Gastroesophageal sphincter (tissue), 4 donors: ENCODE data around the gene PXDN. TPM values are rescaled to one million over a fixed set of nuclear protein-coding genes. Genes with fewer than 3 reads are reported as not detected.
"Not testable (repeated sequence)": the region's sequence is repeated elsewhere in the genome, so short reads cannot be mapped to it uniquely, and the experiment has no call there.

ENCODE experiments used
- ATAC-seq: fragments of 150-250 bp; one replicate; pipeline ENCODE4 v1.9.1; 2016; ENCODE audit warnings: mild to moderate bottlenecking, moderate library complexity
- H3K27ac ChIP-seq, 4 donors: fragments of 200-600 bp; sonication (generic) in 3 of 4; 1 replicate in 3 of 4; 2 replicates in 1 of 4; pipeline ENCODE4 v1.5.1; 2016 to 2019
- H3K27me3 ChIP-seq: fragments of 200-600 bp; sonication (generic); one replicate; pipeline ENCODE4 v1.5.1; 2019
- H3K36me3 ChIP-seq, 2 donors: fragments of 200-600 bp; sonication (generic); one replicate each; pipeline ENCODE4 v1.5.1; 2019; ENCODE audit warnings: control low read depth in 1 of 2
- H3K4me1 ChIP-seq, 3 donors: fragments of 200-600 bp; sonication (generic); 1 replicate in 2 of 3; 2 replicates in 1 of 3; pipeline ENCODE4 v1.5.1; 2016 to 2019; ENCODE audit warnings: control low read depth in 2 of 3
- H3K4me3 ChIP-seq, 2 donors: fragments of 200-600 bp; sonication (generic); one replicate each; pipeline ENCODE4 v1.5.1; 2019; ENCODE audit warnings: mild to moderate bottlenecking in 1 of 2, moderate library complexity in 1 of 2
- H3K9me3 ChIP-seq, 3 donors: fragments of 200-600 bp; sonication (generic); one replicate each; pipeline ENCODE4 v1.5.1; 2017 to 2019; ENCODE audit warnings: control low read depth in 2 of 3
- EP300 ChIP-seq: sonication (generic); formaldehyde crosslinking; IDR thresholded peaks from one replicate; pipeline ENCODE4 v1.6.1; 2017; ENCODE audit warnings: antibody characterized with exemption, mild to moderate bottlenecking
- POLR2A ChIP-seq, 2 donors: fragments of 450-650 bp; IDR thresholded peaks; one replicate each; pipeline ENCODE4 v1.6.1; 2017; ENCODE audit warnings: antibody characterized with exemption in 2 of 2, mild to moderate bottlenecking in 2 of 2, moderate library complexity in 1 of 2
- POLR2AphosphoS5 ChIP-seq: sonication (generic); formaldehyde crosslinking; IDR thresholded peaks from one replicate; pipeline ENCODE4 v1.6.1; 2017; ENCODE audit warnings: antibody characterized with exemption
- WGBS, 2 donors: methylation state at CpG; one replicate each; pipeline ENCODE4 v1.1.5; 2018; ENCODE audit warnings: low coverage in 1 of 2; 5-methylcytosine and 5-hydroxymethylcytosine counted together
- total RNA-seq, 4 donors: library from RNA; depleted of rRNA; stranded (reverse); fragments of >200 nt; gene quantifications; one replicate each; pipeline ENCODE4 v1.1.0, GENCODE V29; 2016
- TF ChIP-seq, protein P1 (sequence below), 4 experiments: fragments of 200-600 bp in 2 of 4; fragments of 450-650 bp in 2 of 4; sonication (generic) in 1 of 4; IDR thresholded peaks; one replicate each; pipeline ENCODE4 v1.5.1; 2017 to 2019; ENCODE audit warnings: antibody characterized with exemption in 4 of 4, mild to moderate bottlenecking in 2 of 4, moderate library complexity in 2 of 4

The PXDN gene
- total RNA-seq, 4 donors from 2014 or later = 19.9 to 95.9 (median 60.9) TPM

DNA sequence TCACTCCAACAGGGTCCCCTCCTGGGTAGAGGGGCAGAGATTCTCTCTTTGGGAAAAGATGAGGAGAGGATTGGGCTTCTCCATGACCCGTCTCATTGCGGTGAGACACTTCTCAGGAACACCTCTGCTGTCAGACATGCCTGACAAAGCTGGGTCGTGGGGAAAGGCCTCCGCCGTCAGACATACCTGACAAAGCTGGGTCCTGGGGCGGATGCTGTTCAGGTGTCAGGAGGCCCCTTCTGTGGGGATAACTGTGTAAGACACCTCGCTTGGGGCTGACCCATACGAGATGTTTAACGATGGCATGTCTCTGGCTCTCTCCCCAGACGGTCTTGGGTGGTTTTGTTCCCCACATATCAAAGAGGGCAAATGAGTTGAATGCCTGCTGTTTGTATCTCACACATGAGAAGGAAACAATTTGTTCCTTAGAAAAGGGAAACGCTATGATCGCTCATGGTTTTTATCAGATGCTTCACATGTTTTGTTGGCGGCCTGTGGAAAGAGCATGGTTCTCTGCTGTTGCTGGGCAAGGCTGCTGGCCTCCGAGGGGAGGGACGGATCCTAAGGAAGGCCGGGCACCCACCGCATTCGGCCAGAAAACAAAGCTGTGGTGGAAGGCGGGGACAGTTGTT lies 40.8 kb upstream of the PXDN start:
- 92 to 95% methylated on average over 10 to 11 of the region's 19 CpGs for WGBS, 2 donors

DNA sequence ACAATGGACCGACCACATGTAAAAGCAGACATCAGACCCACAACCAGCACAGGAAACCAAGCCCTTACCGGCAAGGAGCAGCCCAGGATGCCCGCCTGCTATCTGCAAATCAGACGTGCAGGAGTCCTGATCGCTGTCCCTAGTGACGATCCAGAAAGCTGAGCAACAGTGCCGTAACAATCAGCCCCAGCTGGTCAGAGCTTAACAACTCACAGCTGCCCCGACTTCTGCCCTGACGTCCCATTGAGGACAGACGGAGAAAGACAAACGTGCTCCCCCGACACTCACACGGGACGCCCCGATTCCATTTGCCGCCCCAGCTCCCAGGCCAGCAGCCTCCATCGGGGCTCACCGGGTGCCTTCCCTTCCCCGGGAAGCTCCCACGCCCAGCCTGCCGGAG lies 39.8 kb upstream of the PXDN start:
- Histone ChIP-seq H3K9me3 (no peaks in the 10 kb centered on the region), H3K36me3 (no peaks in the 10 kb centered on the region), H3K4me3 (no peak overlapping the region), H3K4me1 (no peaks in the 10 kb centered on the region), H3K27ac (no peak overlapping the region), H3K27me3 (peaks cover 10% of the 10 kb centered on the region)
- TF ChIP-seq, protein P1, sequence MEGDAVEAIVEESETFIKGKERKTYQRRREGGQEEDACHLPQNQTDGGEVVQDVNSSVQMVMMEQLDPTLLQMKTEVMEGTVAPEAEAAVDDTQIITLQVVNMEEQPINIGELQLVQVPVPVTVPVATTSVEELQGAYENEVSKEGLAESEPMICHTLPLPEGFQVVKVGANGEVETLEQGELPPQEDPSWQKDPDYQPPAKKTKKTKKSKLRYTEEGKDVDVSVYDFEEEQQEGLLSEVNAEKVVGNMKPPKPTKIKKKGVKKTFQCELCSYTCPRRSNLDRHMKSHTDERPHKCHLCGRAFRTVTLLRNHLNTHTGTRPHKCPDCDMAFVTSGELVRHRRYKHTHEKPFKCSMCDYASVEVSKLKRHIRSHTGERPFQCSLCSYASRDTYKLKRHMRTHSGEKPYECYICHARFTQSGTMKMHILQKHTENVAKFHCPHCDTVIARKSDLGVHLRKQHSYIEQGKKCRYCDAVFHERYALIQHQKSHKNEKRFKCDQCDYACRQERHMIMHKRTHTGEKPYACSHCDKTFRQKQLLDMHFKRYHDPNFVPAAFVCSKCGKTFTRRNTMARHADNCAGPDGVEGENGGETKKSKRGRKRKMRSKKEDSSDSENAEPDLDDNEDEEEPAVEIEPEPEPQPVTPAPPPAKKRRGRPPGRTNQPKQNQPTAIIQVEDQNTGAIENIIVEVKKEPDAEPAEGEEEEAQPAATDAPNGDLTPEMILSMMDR (IDR thresholded peaks at IDR 0.05) = no peak
- TF ChIP-seq EP300 = no peak
- no peak for TF ChIP-seq POLR2AphosphoS5
- no peak for TF ChIP-seq POLR2A (IDR thresholded peaks at IDR 0.05)
- WGBS, 2 donors = 68 to 86% methylated on average over 8 of the region's 21 CpGs
- no peak for ATAC-seq

More for the DNA sequence above, 40.8 kb upstream of the PXDN start:
- no peak for ATAC-seq
- Histone ChIP-seq H3K4me3 (no peak overlapping the region), H3K4me1 (no peaks in the 10 kb centered on the region), H3K36me3 (no peaks in the 10 kb centered on the region), H3K9me3 (no peaks in the 10 kb centered on the region), H3K27ac (no peak overlapping the region), H3K27me3 (peaks cover 10% of the 10 kb centered on the region)
- no peak for TF ChIP-seq EP300
- TF ChIP-seq POLR2A (IDR thresholded peaks at IDR 0.05) = no peak
- TF ChIP-seq, protein P1 (IDR thresholded peaks at IDR 0.05) = no peak
- no peak for TF ChIP-seq POLR2AphosphoS5

DNA sequence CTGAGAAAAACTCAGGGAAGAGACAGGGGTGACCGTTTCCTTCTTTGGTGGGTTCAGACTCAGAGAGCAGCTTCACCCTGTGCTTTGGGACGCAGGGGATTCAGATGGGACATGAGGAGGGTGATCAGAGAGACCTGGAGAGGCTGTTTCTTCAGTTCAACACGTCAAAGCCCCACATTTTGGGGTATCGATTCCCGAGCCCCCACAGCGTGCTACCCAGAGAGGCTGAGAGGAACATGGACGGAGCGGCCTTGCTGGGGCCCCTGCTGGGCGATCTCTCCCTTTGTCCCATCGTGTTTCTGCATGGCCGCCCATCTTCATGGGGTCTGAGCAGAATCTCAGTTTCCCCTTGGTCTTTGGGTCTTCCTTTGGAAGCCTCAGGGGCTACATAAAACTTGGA lies 38.2 kb upstream of the PXDN start:
- WGBS, 2 donors = 98 to 100% methylated on average over 3 to 10 of the region's 11 CpGs
- TF ChIP-seq POLR2A (IDR thresholded peaks at IDR 0.05) (no peak), EP300 (no peak), POLR2AphosphoS5 (no peak)
- TF ChIP-seq, protein P1 (IDR thresholded peaks at IDR 0.05) = no peak
- no peak overlapping the region for H3K4me3 ChIP-seq
- H3K9me3 ChIP-seq = no peaks in the 10 kb centered on the region
- H3K4me1 ChIP-seq = no peaks in the 10 kb centered on the region
- peaks cover 10% of the 10 kb centered on the region for H3K27me3 ChIP-seq
- H3K36me3 ChIP-seq = no peaks in the 10 kb centered on the region
- H3K27ac ChIP-seq = no peak overlapping the region
- ATAC-seq = no peak

DNA sequence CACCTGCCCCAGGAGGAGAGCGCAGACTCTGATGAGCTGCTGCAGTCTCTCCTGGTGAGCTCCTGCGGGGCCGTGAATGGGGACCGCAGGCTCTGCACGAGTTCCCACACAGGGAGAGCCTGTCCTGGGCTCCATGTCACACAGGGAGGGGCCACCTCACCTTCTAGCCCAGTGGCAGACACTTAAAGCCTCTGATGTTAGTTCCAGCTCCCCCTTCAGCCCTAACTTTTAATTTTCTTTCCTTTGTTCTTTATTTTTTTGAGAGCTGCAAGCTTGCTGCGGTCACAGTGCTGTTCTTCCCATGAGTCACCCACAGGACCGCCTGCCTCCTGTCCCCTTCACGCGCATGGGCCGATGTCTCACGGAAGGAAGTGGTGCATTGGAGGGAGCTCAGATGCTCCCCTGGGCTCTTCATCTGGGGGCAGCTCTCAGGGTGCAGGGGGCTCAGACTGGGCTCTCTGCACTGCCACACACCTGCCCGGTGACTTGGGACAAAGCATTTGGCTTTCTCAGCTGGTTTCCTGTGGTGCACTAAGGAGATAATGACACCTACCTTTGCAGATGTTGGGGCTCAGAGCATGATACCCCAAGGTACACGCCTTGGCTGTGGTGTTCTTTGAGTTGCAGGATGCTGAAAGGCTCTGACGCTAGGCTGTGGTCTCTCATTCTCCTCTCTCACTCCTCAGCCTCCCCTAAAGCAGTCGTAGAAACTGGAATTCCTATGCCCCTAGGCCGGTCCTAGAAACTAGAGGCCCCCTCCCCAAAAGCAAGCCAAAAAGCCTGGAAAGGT lies 37.2 kb upstream of the PXDN start:
- H3K36me3 ChIP-seq = no peaks in the 10 kb centered on the region
- peaks cover 10% of the 10 kb centered on the region for H3K27me3 ChIP-seq
- ATAC-seq = no peak
- H3K9me3 ChIP-seq = no peaks in the 10 kb centered on the region
- H3K4me3 ChIP-seq = no peak overlapping the region
- WGBS, 2 donors = 79 to 100% methylated on average over 1 to 6 of the region's 16 CpGs
- TF ChIP-seq, protein P1 (IDR thresholded peaks at IDR 0.05) = no peak
- TF ChIP-seq POLR2AphosphoS5 (no peak), EP300 (no peak), POLR2A (IDR thresholded peaks at IDR 0.05) (no peak)
- H3K27ac ChIP-seq = no peak overlapping the region
- H3K4me1 ChIP-seq = no peaks in the 10 kb centered on the region

DNA sequence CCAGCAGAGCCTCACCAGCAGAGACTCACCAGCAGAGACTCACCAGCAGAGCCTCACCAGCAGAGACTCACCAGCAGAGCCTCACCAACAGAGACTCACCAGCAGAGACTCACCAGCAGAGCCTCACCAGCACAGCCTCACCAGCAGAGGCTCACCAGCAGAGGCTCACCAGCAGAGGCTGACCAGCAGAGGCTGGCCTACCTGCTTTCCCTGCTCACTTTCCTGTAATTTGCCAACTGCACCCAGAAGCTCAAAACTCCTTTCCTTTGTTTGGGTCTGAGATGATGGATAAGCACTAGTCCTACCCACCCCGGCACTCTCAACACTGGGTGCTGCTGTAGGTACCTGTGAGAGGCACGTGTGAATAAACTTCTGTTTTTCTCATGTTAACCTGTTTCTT lies 36.4 kb upstream of the PXDN start:
- H3K4me3 ChIP-seq = no peak overlapping the region
- H3K36me3 ChIP-seq = no peaks in the 10 kb centered on the region
- no peaks in the 10 kb centered on the region for H3K9me3 ChIP-seq
- TF ChIP-seq, protein P1 (IDR thresholded peaks at IDR 0.05) = no peak
- TF ChIP-seq EP300 = no peak
- TF ChIP-seq POLR2A (IDR thresholded peaks at IDR 0.05) = no peak
- no peak for TF ChIP-seq POLR2AphosphoS5
- H3K27ac ChIP-seq = no peak overlapping the region
- ATAC-seq = no peak
- no peaks in the 10 kb centered on the region for H3K4me1 ChIP-seq
- 87% methylated on average over 2 of the region's 2 CpGs; no CpG with 5 or more reads in 1 of the 2 donors for WGBS, 2 donors
- peaks cover 10% of the 10 kb centered on the region for H3K27me3 ChIP-seq

DNA sequence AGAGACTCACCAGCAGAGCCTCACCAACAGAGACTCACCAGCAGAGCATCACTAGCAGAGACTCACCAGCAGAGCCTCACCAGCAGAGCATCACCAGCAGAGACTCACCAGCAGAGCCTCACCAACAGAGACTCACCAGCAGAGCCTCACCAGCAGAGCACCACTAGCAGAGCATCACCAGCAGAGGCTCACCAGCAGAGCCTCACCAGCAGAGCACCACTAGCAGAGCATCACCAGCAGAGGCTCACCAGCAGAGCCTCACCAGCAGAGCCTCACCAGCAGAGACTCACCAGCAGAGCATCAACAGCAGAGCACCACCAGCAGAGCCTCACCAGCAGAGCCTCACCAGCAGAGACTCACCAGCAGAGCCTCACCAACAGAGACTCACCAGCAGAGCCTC lies 35.7 kb upstream of the PXDN start:
- ATAC-seq, H3K9me3 ChIP-seq, H3K27me3 ChIP-seq, H3K4me3 ChIP-seq, H3K4me1 ChIP-seq, H3K36me3 ChIP-seq, H3K27ac ChIP-seq: not testable (repeated sequence)
